ENCODE measurements around the gene BCL2L1.

The BCL2L1 gene

GRCh38 chr20:31760519-31761240 is 38.0 kb upstream of the BCL2L1 start:
- Histone ChIP-seq H3K4me1 (peaks cover 0 to 5% (median 0%) of the 10 kb centered on the region in 4 donors), H3K9me3 (no peaks in the 10 kb centered on the region), H3K27me3 (no peaks in the 10 kb centered on the region), H3K36me3 (no peaks in the 10 kb centered on the region), H3K27ac (no peak overlapping the region), H3K4me3 (no peak overlapping the region)
- TF ChIP-seq CTCF (IDR thresholded peaks at IDR 0.05), result no peak
- intact Hi-C loops (cut with DNase I; ENCODE audit: low total_unique reads), result no loop called here
- DNase-seq, result no peak

GRCh38 chr20:31759836-31760518 is 37.3 kb upstream of the BCL2L1 start:
- H3K4me3 ChIP-seq, result no peak overlapping the region
- TF ChIP-seq CTCF (IDR thresholded peaks at IDR 0.05), result no peak
- no peak overlapping the region for H3K27ac ChIP-seq
- peaks cover 0 to 4% (median 0%) of the 10 kb centered on the region in 4 donors for H3K4me1 ChIP-seq
- no peak for DNase-seq
- H3K9me3 ChIP-seq, result no peaks in the 10 kb centered on the region
- no peaks in the 10 kb centered on the region for H3K27me3 ChIP-seq
- intact Hi-C loops (cut with DNase I; ENCODE audit: low total_unique reads), result no loop called here
- H3K36me3 ChIP-seq, result no peaks in the 10 kb centered on the region

GRCh38 chr20:31758991-31759390 is 36.3 kb upstream of the BCL2L1 start:
- Histone ChIP-seq H3K4me1 (no peaks in the 10 kb centered on the region), H3K27ac (no peak overlapping the region), H3K4me3 (no peak overlapping the region), H3K9me3 (no peaks in the 10 kb centered on the region), H3K27me3 (no peaks in the 10 kb centered on the region), H3K36me3 (no peaks in the 10 kb centered on the region)
- TF ChIP-seq CTCF (IDR thresholded peaks at IDR 0.05), result no peak
- no peak for DNase-seq
- intact Hi-C loops (cut with DNase I; ENCODE audit: low total_unique reads), result no loop called here

GRCh38 chr20:31758521-31758920 is 35.9 kb upstream of the BCL2L1 start:
- no peaks in the 10 kb centered on the region for H3K4me1 ChIP-seq
- TF ChIP-seq CTCF (IDR thresholded peaks at IDR 0.05), result no peak
- no peaks in the 10 kb centered on the region for H3K9me3 ChIP-seq
- no peak overlapping the region for H3K4me3 ChIP-seq
- no peaks in the 10 kb centered on the region for H3K27me3 ChIP-seq
- DNase-seq, result no peak
- H3K36me3 ChIP-seq, result no peaks in the 10 kb centered on the region
- intact Hi-C loops (cut with DNase I; ENCODE audit: low total_unique reads), result no loop called here
- no peak overlapping the region for H3K27ac ChIP-seq

GRCh38 chr20:31757254-31757653 is 34.6 kb upstream of the BCL2L1 start:
- H3K36me3 ChIP-seq, result no peaks in the 10 kb centered on the region
- intact Hi-C loops (cut with DNase I; ENCODE audit: low total_unique reads), result no loop called here
- no peaks in the 10 kb centered on the region for H3K27me3 ChIP-seq
- H3K27ac ChIP-seq, result no peak overlapping the region
- DNase-seq, result no peak
- H3K9me3 ChIP-seq, result no peaks in the 10 kb centered on the region
- no peak for TF ChIP-seq CTCF (IDR thresholded peaks at IDR 0.05)
- no peak overlapping the region for H3K4me3 ChIP-seq
- no peaks in the 10 kb centered on the region for H3K4me1 ChIP-seq
